ENCODE measurements around the gene BABAM2.

DNA sequence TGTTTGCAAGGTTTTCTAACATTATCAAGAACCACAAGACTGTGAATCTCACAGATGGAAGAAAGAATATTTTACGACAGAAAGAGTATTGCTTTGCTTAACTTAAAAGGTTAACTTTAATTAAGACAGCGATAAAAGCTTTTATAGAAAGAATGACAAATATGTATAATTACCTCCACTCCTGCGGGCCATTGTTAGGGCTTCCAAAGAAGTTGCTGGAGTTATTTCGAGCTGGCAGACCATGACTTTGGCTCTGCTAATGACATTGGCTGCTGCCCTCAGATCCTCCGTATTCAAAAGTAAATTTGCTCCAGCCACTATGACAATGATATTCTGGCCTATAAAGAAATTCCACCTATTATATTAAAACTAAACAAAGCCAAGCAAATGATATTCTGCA is 47.6 kb upstream of the BABAM2 start:
- TF ChIP-seq, protein P1, sequence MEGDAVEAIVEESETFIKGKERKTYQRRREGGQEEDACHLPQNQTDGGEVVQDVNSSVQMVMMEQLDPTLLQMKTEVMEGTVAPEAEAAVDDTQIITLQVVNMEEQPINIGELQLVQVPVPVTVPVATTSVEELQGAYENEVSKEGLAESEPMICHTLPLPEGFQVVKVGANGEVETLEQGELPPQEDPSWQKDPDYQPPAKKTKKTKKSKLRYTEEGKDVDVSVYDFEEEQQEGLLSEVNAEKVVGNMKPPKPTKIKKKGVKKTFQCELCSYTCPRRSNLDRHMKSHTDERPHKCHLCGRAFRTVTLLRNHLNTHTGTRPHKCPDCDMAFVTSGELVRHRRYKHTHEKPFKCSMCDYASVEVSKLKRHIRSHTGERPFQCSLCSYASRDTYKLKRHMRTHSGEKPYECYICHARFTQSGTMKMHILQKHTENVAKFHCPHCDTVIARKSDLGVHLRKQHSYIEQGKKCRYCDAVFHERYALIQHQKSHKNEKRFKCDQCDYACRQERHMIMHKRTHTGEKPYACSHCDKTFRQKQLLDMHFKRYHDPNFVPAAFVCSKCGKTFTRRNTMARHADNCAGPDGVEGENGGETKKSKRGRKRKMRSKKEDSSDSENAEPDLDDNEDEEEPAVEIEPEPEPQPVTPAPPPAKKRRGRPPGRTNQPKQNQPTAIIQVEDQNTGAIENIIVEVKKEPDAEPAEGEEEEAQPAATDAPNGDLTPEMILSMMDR (tag by site-specific recombination; IDR thresholded peaks at IDR 0.05): no peak
- no peak for TF ChIP-seq YY1 (tag by site-specific recombination; IDR thresholded peaks at IDR 0.05)
- no peak for TF ChIP-seq ZNF114 (tag by site-specific recombination; IDR thresholded peaks at IDR 0.05)
- TF ChIP-seq ZNF561 (tag by site-specific recombination; IDR thresholded peaks at IDR 0.05; ENCODE audit: borderline replicate concordance): no peak
- TF ChIP-seq MZF1 (tag by site-specific recombination; IDR thresholded peaks at IDR 0.05; ENCODE audit: borderline replicate concordance): no peak
- no peak for TF ChIP-seq ZNF404 (tag by site-specific recombination; IDR thresholded peaks at IDR 0.05)
- TF ChIP-seq, protein P2, sequence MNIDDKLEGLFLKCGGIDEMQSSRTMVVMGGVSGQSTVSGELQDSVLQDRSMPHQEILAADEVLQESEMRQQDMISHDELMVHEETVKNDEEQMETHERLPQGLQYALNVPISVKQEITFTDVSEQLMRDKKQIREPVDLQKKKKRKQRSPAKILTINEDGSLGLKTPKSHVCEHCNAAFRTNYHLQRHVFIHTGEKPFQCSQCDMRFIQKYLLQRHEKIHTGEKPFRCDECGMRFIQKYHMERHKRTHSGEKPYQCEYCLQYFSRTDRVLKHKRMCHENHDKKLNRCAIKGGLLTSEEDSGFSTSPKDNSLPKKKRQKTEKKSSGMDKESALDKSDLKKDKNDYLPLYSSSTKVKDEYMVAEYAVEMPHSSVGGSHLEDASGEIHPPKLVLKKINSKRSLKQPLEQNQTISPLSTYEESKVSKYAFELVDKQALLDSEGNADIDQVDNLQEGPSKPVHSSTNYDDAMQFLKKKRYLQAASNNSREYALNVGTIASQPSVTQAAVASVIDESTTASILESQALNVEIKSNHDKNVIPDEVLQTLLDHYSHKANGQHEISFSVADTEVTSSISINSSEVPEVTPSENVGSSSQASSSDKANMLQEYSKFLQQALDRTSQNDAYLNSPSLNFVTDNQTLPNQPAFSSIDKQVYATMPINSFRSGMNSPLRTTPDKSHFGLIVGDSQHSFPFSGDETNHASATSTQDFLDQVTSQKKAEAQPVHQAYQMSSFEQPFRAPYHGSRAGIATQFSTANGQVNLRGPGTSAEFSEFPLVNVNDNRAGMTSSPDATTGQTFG (tag by site-specific recombination; IDR thresholded peaks at IDR 0.05; ENCODE audit: borderline replicate concordance): no peak
- TF ChIP-seq, protein P3, sequence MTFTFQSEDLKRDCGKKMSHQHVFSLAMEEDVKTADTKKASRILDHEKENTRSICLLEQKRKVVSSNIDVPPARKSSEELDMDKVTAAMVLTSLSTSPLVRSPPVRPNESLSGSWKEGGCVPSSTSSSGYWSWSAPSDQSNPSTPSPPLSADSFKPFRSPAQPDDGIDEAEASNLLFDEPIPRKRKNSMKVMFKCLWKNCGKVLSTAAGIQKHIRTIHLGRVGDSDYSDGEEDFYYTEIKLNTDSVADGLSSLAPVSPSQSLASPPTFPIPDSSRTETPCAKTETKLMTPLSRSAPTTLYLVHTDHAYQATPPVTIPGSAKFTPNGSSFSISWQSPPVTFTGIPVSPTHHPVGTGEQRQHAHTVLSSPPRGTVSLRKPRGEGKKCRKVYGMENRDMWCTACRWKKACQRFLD (tag by site-specific recombination; IDR thresholded peaks at IDR 0.05): no peak
- TF ChIP-seq ZBTB20 (tag by site-specific recombination; IDR thresholded peaks at IDR 0.05): no peak
- no peak for TF ChIP-seq ZBTB17 (tag by site-specific recombination; IDR thresholded peaks at IDR 0.05)
- no peak for TF ChIP-seq ELK4 (IDR thresholded peaks at IDR 0.05; ENCODE audit: borderline replicate concordance, low read depth, low read length)
- no peak for TF ChIP-seq MYNN (tag by site-specific recombination; IDR thresholded peaks at IDR 0.05; ENCODE audit: borderline replicate concordance)
